HG03571 (cell line): ENCODE measurements around the gene RALGAPA1.
"Not testable (repeated sequence)": the region's sequence is repeated elsewhere in the genome, so short reads cannot be mapped to it uniquely, and the experiment has no call there.

Experiments used
- ATAC-seq: cut with Tn5 transposase; IDR thresholded peaks from one replicate; pipeline ENCODE4 v1.9.1; 2021; ENCODE audit not compliant: unreplicated experiment

Gene RALGAPA1

GRCh38 chr14:35766700-35767082 is 42.4 kb downstream of the RALGAPA1 start:
- no peak for ATAC-seq

DNA sequence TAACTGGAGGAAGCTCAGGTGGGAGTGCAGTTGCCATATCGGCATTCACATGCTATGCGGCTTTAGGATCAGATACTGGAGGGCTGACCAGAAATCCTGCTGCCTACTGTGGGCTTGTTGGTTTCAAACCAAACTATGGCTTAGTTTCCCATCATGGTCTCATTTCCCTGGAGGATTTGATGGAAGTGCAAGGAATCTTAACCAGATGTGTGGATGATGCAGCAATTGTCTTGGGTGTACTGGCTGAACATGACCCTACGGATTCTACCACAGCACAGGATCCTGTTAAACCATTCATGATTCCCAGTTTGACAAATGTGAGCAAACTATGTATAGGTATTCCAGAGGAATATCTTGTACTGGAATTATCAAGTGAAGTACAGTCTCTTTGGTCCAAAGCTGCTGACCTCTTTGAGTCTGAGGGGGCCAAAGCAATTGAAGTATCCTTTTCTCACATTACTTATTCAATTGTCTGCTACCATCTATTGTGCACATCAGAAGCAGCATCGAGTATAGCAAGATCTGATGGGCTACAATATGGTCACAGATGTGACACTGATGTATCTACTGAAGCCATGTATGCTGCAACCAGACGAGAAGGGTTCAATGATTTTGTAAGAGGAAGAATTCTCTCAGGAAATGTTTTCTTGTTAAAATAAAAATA is 42.9 kb downstream of the RALGAPA1 start:
- no peak for ATAC-seq

- ATAC-seq, result no peak
These were observed 47.2 kb downstream of the RALGAPA1 start for GRCh38 chr14:35761922-35762321.

DNA sequence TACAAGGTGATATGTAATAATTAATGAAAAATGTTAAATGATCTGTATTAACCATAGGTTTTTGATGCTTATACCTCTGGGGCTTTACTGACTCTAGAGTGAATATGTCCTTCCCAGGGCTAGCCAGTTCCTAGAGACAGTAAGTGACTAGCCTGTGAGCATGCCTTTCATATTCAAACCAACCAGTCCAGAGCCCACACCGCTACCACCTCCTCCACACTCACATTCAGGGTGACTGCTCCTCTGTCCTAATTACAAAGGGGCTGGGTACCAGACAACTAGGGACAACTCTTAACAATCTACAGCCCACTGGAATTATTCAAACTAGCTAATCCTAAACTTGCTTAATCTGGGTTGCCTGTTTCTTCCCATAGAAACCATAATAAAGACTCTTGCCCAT is 49.0 kb downstream of the RALGAPA1 start:
- ATAC-seq, result no peak

GRCh38 chr14:35758523-35759129 is 50.5 kb downstream of the RALGAPA1 start:
- no peak for ATAC-seq

DNA sequence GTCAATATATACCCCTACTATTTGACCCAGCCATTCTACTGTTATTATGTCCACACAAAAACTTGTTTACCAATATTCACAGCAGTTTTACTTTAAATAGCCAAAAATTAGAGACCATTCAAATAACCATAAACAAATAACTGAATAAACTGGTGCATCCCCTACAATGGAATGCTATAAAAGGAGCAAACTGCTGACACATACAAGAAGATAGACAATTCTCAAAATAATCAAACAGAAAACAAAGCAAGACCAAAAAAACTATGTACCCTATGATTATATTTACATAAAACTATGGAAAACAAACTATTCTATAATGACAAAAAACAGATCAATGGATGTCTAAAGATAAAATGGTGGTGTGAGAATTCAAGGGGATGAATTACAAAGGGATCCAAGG is 54.4 kb downstream of the RALGAPA1 start:
- no peak for ATAC-seq

GRCh38 chr14:35752380-35752779 is 56.7 kb downstream of the RALGAPA1 start:
- no peak for ATAC-seq

DNA sequence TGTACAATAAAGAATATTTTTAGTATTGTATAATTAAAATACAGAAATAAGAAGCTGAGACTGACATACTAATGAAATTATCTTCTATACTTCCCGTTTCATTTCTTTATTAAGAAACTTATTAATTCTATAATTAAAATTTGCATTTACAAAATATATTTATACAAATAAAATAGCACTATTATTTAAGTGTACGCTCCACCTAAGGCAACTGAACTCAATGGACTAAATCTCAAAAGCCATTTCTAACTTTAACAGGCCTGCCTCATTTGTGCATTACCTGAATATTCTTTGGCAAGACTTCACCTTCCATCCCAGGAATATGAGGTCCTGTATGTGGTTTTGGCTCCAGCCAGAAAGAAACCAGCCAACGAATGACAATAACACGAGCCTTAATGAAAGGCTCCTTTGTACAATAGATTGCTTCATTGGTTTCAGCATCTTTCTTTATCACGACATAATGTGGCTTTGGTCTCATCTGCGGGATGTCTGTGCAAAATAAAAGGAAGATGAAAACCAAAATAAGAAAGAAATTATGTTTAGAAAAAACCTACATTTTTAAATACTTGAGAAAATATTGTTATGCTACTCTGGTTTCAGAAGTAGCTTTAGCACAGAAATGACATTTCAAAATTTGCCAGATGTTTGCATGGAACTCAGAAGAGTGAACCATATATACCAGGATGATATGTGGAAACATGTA is 58.7 kb downstream of the RALGAPA1 start:
- ATAC-seq, result no peak

DNA sequence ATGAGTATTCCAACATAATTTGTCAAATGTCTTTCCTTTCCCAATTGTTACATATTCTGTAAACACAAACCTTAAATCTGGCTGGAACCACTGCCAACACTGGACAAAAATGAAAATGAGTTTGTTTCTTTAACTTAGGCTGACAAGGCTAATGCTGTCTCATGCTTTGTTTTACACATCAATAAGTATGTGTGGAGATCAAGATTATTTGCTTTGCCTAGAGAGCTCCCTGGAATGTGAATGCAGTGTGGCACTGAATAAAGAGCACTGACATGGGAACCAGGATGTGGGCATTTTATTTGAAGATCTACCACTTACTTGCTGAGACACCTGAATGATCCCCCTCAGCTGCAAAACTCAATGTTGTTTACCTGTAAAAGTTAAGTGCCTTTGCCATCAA is 61.7 kb downstream of the RALGAPA1 start:
- no peak for ATAC-seq

GRCh38 chr14:35742442-35742841 is 66.7 kb downstream of the RALGAPA1 start:
- ATAC-seq, result no peak

- ATAC-seq, result no peak
These were observed 67.1 kb downstream of the RALGAPA1 start for GRCh38 chr14:35742032-35742371.

GRCh38 chr14:35741345-35742031 is 67.6 kb downstream of the RALGAPA1 start:
- no peak for ATAC-seq

DNA sequence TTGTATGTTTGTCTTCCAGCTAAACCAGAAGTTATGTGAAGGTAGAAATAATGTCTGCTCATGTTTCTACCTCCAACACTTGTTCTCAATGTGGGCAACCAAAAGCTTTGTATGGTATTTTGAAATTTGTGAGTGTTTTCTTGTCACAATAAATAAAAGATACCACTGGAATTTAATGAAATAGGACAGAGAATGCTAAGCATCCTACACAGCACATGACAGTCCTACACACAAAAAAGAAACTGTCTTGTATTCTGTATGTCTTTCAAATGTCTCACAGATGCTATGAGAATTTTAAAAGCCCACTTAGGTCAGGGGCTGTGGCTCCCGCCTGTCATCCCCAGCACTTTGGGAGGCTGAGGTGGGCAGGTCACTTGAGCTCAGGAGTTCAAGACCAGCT is 68.9 kb downstream of the RALGAPA1 start:
- ATAC-seq, result no peak

DNA sequence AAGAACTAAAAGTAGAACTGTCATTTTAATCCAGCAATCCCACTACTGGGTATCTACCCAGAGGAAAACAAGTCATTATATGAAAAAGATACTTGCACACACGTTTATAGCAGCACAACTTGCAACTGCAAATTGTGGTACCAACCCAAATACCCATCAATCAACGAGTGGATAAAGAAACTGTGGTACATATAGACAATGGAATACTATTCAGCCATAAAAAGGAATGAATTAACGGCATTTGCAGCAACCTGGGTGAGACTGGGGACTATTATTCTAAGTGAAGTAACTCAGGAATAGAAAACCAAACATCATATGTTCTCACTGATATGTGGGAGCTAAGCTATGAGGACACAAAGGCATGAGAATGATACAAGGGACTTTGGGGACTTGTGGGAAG is 73.9 kb downstream of the RALGAPA1 start:
- ATAC-seq, result not testable (repeated sequence)

- not testable (repeated sequence) for ATAC-seq
These were observed 75.6 kb downstream of the RALGAPA1 start for GRCh38 chr14:35733510-35733909.

DNA sequence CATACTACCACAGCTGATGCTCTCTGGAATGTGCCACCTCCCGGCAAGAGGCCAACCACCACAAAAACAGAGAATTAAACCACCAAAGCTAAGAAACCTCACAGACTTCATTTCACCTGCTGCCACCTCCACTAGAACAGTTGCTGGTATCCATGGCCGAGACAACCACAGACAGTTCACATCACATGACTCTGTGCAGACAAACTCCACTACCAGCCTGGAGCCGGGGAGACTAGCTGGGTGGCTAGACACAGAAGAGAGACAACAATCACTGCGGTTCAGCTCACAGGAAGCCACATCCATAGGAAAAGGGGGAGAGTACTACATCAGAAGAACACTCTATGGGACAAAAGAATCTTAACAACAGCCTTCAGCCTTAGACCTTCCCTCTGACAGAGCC is 78.2 kb downstream of the RALGAPA1 start:
- no peak for ATAC-seq

DNA sequence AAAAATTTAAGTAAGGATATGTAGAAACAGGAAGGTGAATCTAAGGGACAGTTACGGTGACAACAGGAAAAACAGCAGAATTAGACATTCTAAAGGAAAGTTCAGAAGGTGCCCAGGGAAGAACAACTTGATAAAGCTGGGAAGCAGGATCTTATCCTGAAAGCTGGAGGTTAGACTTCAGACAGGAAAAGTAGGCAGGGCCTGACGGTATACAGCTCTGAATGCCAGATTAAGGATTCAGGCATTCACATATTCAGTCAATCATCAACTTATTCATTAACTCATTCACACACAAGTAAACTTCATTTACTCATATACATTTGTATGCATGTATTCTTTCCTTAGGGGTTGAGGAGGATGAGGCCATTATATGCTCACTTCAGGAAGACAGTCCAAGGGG is 81.3 kb downstream of the RALGAPA1 start:
- no peak for ATAC-seq

DNA sequence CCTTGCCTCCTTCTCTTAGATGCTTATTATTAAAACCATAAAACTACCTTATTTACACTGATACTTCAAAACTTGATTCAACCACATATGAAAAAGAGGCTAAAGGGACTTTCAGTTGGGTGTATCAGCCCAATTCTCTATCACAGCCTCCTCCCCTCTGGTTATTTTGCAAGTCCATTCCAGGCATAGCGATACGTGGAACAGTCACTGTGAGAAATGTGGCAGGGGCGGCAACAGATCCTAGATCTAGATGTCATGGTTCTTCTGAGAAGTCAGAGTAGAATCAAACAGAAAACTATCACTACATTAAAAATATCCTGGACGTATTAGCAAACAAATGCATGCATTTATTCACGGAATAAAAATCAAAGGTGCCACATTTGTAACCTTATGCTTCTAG is 83.2 kb downstream of the RALGAPA1 start:
- ATAC-seq, result no peak

DNA sequence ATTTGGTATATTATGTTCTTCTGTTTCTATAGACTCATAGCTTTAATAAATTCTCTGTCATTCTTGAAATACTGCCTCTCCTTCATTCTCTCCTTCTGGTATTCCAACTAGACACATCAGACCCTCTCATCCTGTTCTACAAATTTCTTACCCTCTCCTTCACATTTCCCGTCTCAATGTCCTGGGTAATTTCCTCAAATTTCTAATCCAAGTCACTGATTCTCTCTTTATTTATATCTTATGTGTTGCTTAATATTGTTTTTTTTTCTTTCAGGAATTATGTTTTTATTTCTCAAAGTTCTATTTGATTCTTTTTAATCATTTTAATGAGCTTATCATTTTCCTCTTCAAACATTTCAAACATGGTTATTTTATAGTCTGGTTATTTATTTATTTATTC is 94.0 kb downstream of the RALGAPA1 start:
- no peak for ATAC-seq

- ATAC-seq, result no peak
These were observed 96.6 kb downstream of the RALGAPA1 start for GRCh38 chr14:35712466-35712865.

GRCh38 chr14:35708062-35708461 is 101.0 kb downstream of the RALGAPA1 start:
- ATAC-seq, result no peak

DNA sequence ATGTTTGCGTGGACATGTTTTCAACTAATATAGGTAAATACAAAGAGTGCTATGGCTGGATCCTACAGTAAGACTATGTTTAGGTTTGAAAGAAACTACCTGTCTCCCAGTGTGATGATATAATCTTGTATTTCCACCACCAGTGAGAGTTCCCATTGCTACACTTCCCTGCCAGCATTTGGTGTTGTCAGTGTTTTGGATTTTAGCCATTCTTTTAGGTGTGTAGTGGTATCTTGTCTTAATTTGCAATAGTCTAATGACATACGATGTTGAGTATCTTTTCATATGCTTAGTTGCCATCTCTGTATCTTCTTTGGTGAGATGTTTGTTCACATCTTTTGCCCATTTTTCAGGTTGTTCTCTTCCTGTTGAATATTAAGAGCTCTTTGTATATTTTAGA is 103.5 kb downstream of the RALGAPA1 start:
- ATAC-seq, result no peak
